GM19468 (cell line): ENCODE results near the gene SLIT3.

Source experiments
- ATAC-seq: cut with Tn5 transposase; IDR thresholded peaks from one replicate; pipeline ENCODE4 v1.9.1; 2021; ENCODE audit warnings: mild to moderate bottlenecking, moderate library complexity, moderate number of reproducible peaks; ENCODE audit not compliant: unreplicated experiment; ENCODE audit errors: extremely low read depth

The SLIT3 gene

DNA sequence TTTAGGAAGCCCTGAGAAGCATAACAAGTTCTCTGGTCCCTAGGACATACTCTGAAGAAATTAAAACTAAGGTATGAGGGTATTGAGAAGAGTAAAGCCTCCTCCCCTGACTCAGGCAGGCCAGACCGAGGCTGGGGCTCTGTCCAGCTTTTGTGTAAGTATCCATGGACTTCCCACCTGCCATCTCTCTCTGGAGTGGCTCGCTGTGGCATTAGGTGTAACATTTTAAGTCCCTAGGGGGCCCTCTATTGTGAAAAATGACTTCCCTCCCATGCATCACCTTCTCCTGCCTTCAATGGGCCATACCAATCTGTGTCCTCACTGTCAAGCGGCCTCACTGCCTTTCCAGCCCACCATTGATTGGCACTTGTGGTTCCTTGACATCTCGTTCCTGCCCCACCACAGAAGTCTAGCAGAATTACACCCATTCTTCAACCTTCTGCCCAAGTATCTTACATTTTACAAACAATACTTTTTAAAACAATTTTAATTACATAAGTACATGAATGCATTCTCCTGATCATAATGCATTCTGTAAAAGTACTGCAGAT lies 205.5 kb downstream of the SLIT3 start:
- ATAC-seq: no peak

DNA sequence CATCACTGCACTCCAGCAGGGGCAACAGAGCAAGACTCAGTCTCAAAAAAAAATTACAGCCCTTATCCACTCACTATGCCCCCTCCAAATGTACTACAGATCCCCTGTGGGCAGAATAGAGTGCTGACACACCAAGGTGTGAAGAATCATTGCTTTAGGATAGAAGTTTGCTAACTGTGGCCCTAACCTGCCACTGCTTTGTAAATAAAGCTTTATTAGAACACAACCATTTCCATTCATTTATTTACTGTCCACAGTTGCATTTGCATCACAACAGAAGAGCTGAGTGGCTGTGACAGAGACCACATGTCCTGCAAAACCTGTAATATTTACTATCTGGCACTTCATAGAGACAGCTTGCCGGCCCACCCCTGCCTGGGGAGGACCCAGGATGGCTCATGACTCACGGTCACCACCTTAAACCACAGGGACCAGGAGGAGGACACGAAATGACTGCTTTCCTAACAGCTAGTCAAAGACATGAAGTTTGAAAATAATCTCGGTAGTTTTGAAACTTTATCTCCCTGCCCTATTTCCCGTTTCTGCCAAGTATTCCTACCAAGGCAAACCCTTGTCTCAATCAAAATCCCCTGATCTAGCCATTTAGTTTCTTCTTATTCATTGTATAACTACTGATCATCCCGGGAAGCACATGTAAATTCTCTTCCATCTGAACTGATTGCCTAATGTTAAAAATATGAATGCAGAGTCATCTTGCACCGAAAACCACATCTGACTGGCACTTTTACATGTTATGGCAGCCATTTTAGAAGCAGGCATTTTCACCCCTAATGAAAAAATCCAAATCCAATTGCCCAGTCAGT lies 206.1 kb downstream of the SLIT3 start:
- no peak for ATAC-seq

DNA sequence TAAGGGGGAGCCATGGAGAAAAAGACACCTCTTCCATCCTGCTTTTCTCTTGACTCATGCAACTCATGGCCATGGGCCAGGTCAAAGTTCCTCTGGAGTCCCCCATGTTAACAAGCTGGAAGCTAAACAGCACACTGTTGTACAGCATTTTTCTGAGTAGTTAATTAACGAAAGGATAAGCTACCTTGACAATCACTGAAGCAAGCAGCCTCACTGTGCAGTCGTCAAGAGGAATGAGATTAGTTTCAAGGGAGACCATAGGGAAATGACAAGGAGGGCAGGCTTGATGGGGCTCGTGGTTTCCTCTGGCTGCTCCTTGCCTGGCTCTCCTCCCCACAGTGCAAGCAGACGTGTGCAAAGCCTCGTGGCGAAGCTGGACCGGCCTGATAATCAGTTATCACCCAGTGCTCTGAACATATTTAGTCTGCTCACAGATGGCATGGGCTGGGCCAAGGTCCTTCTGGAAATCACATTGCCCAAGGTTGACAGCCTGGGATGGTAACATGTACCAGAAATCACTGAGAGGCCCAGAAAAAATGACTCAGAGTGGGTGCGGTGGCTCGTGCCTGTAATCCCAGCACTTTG lies 209.5 kb downstream of the SLIT3 start:
- no peak for ATAC-seq

DNA sequence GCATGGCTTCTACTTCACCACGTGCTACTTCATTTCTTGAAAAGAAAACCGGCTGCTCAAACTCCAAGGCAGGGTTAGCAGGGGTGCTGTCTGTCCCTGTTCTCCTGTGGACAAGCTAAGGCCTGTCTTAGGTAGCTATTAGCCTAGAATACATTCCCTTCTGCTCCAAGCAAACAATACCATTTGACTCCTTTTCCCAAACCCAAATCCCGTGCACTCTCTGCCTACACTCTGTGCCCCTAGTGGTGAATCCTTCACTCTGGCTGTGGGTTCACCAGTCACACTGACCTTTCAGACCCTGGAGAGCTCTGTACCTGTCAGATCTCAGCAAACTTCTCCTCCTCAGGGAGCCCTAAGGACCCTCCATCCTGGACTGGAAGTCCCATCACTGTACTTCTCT lies 211.6 kb downstream of the SLIT3 start:
- ATAC-seq: no peak

DNA sequence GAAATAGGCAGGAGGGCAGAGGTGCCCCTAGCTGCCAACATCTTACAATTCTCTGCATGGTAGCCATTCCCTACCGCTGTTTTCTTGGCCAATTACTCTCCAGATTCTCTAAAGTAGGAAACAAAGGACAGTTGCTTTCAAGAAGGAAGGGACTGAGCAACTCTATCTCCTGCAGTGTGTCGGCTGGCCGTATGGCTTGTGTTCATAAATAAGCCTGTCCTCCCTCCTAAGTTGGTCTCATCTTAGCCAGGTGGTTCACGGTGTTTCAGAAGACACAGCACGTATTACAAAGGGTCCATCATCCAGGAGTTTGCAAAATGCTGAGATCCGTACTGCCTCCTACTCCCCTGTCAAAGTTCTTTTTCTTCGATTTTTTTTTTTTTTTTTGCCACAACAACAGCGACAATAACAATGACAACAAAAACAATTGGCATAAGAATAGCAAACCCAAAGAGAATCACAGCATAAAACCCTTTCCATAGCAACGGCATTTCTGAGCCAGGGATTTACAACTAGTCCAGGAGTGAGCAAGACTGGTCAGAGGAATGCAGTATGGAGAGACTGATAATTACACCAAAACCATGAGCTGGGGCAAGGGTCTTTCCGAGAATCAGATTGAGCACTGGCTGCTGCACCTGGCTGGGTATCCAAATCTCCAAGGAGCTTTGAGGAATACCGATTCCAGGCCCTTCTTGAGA lies 212.8 kb downstream of the SLIT3 start:
- ATAC-seq: no peak

DNA sequence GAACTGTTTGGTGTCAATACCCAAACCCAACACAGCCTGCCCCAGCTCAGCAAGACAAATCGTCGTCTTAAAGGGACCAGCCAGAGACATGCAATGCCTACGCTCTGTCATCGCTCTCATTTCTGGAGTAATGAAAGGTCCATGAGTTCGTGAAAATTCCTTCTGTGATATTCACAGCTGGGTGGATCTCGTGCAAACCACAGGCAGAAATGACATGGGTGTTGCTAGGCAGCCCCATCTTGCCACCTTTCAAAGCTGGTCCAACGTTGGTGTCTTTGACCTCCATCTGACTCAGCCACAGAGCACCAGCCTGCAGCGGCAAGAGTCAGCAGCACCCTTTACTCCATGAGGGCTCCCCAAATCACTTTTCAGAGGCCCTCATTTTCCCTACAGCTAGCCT lies 215.3 kb downstream of the SLIT3 start:
- no peak for ATAC-seq

DNA sequence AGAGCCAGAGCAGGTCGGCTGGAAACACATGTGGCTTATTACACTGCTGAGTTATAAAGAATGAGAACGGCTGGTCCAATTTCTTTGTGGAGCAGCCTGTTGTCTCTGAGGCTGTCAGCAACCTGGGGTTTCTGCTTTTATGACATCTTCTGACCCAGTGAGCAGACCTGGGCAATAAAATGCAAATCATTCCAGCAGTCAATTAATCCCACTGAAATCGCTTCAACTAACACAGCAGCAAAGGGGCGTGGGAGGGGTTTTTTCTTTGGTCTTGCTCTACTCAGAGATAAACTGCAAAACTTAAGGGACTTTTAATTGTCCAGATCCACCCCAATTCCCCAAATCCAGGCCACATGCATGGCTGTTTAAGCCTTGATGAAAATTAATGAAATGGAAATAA lies 215.7 kb downstream of the SLIT3 start:
- no peak for ATAC-seq

DNA sequence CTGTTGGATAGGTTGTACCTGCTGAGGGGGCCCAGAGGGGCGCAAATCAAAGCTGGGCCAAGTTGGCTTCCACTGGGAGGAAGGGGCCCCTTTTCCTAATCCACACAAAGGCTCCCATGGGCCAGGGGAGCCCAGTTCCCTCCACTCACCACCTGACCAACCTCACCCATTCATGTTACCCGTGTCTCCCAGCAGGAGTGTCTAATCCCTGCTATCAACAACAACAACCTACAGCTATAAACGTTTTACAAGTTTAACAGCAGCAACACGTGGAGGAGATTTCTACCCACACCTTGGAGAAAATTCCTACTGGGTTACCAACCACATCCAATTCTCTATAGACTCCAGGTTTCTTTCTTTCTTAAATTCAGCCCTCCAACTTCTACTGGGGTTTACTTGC lies 216.2 kb downstream of the SLIT3 start:
- ATAC-seq: no peak

DNA sequence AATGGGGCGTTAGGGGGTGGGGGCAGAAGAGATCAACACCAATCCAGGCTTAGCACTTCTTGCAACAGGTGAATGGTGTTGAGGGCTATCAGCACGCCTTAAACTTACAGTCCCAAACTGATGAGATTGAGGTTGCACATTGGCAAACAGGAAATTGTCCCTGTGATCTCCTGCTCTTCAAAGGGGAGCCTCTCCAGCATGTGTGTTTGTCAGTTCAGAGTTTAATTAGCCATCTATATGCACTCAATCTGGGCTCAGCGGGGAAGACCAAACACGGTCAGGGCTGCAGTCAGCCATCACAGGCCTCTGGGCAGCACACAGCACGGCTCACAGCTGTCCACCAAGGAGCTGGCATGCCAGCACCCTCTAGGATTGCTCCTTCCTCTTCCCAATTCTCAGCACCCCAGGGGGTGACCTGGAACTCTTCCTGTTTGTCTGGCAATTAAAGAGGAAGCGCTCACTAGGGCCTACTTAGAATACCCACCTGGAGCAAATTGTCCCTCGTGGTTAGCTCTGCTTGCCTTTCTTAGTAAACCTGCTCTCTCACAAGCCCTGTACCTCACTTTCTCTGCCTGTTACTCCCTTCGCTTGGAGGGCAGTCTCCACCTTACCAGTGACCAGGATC lies 217.4 kb downstream of the SLIT3 start:
- ATAC-seq: no peak

DNA sequence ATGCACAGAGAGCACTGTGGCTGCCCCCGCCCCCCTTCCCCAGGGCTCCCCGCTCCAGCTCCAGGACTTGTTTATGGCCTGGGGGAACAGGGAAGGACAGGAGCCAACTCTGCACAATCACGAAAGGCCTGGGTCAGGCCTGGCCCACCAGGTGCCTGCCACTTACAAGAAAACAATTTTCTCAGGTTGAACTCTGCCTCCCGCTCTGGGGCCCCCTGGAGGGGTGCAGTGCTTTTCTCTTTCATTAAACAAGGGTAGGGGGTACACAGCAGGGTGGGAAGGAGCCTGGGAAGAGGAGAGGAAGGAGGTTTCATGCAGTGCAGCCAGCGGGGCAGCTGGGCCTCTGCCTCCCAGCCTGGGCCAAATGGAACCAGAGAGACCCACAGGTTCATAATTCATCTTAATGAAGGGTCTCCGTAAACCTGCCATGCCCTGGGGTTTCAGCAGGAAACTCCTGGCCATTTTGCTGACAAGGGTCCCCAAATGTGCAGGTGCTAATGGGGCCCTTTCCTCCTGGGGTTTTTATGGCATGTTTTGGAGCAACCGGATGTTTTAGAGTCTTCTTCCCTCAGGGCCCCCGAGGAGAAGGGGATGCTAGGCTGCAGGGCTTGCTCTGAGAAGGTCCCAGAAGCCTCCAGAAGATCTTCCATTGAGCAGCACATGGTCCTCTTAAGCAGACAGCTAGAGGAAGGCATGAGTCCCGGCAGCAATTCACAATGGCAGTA lies 219.8 kb downstream of the SLIT3 start:
- ATAC-seq: no peak

DNA sequence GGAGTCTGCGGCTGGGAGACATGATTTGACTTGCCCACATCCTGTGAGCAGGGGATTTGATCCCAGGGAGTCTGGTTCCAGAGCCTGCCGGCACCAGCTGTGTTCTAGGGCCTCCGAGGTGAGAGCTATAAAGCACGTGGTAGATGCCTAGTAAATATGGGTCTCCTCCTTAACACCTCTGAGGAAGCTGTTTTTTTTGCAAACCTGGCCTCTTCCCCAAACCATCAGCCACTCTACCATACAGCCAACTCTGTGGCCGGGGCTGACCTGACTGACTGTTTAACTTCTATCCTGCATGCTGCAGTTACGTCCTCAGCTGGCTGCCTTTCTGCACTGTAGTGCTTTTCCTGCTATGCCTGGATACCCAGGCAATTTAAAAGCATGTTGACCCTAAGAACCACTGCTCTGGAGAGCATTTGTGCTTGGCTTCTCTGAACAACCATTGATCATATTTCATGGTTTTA lies 220.5 kb downstream of the SLIT3 start:
- no peak for ATAC-seq

DNA sequence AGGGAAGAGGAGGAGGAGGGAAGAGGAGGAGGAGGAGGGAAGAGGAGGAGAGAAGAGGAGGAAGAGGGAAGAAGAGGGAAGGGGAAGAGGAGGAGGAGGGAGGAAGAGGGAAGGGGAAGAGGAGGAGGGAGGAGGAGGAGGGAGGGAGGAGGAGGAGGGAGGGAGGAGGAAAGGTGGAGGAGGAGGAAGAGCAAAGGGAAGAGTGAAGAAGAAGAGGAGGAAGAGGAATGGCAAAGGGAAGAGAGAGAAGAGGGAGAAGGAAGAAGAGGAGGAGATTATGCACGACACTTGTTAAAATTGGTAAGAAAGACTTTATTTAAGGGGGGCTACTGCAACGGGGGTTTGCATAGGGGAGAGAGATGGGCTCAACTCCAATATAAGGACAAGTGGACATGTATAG lies 221.2 kb downstream of the SLIT3 start:
- ATAC-seq: no peak

DNA sequence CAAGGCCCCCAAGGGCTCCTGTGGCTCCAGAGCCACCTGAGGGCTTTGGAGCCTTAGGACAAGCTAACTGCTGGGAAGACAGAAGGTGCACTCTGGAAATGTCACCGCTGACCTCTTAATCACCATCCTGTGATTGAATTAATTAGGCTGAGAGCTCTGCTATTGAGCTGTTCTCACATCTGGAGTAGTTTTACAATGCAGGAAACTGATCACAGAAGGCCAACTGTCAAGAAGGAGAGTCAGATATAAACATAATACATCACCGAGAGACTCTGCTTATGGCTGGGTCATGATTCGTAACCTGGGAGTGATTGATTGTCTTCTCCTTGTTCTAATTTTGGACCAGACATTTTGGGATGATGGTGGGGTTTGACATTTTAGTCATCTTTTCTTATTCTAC lies 226.1 kb downstream of the SLIT3 start:
- ATAC-seq: no peak

DNA sequence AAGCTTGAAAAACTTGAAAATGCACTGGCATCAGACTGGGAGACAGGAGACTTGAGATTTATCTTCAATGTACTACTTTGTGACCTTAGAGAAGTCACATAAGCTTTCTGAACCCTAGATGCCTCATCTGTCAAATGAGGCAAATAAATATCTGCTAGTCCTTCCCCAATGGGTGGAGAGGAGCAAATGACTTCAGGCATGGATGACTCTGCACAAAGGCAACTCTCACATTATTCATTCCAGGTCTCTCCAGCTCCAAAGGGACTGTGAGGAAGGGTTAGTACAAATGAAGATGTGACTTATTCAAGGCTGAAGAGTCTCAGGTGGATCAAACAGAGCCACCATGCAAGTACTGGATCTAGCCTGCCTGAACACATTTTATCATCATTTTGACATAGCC lies 228.7 kb downstream of the SLIT3 start:
- no peak for ATAC-seq

DNA sequence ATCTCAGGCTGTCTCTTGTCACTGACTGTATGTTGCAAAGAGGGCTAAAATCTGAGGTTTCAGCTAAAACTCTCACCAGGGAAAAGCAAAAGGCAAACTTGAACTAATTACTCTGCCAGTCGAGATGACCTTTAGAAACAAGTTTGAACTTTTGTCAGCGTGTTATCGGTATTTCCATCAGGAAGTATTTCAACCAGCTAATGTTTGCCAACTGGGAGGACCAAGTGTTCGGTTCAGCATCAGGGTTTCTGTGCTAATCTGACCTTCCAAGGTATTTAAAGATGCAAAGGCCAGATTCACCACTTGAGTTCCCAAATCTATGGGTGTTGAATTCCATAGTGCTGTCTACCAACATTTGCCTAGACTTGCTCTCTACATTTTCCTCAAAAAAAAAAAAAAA lies 230.5 kb downstream of the SLIT3 start:
- ATAC-seq: no peak

DNA sequence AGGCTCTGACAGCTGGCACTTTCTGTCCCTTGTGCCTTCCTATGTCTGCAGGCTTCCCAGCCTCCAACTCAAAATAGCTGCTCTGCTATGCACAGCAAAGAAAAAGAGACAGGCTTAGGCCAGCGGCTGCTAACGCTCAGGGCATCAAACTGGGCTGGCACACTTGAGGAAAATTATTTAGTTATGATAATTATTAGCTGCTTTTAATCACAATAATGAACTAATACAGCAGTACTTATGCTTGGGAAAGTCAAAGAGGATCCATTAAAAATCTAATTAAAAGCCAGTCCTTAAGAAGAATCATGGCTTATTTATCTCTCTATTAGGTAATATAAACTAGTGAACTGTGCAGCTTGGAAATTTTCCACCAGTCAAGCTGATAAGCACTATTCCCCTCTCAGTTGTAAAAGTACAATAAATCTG lies 233.2 kb downstream of the SLIT3 start:
- no peak for ATAC-seq

DNA sequence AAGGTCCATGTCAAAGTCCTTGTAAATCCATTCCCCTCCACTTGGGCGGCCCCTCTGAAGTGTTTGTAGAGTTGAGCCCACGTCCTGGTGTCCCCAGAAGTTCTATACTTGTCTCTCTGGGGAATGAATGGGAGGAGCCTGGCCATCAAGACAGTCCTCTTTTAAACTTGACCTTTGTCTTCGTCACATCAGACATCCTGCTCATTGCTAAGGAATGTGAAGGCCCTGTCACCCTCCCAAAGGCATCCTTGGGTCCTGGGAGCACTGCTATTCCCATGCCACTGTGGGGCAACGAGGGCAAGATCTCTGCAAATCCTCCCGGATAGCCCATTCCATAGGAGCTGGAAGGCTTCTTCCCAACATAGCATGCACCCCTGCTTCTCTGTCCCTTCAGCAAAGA lies 235.5 kb downstream of the SLIT3 start:
- no peak for ATAC-seq

DNA sequence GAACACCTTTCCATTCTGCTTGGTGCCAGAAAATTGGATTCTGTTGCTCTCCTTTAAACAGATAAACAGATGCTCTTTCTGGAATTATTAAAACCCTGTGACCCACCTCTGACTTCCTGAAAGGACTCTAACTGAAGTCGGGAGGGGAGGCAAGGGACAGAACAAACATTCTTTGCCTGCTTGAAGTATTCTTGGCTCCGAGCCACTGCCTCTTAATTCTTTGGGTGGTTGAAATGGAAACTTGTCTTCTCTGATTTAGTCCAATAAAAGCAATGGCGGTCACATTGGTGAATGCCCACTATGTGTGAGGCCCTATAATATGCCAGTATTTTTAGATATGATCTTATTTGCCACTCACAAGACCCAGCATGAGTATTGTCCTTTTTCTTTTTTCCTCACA lies 236.8 kb downstream of the SLIT3 start:
- no peak for ATAC-seq

DNA sequence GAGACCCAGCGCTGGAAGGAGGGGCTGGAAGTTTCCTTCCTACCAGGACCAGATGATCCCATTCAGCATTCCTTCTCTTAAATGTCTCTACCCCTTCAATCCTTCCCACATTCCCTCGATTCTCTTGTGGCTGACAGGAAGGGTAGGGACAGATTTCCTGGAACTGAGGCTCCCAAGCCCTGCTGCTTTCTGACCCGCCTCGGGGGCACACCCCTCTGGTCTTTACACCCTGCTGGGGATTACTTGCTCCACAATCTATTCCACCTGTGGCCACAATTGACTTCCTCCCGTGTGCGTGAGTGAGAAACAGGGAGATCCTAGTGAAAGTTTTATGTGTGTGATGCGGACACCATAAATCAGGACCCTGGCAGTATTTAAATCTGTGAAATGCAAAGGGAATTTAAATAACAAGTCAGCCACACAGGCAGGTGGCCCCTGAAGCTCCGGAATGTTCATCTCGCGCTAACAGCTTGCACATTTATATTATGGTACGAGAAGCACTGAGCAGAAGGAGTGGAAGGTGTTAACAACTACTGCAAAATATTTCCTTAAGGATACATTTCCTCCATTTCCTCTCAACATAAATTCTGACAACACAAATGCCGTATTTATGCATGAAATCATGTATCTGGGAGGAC lies 237.5 kb downstream of the SLIT3 start:
- ATAC-seq: no peak

DNA sequence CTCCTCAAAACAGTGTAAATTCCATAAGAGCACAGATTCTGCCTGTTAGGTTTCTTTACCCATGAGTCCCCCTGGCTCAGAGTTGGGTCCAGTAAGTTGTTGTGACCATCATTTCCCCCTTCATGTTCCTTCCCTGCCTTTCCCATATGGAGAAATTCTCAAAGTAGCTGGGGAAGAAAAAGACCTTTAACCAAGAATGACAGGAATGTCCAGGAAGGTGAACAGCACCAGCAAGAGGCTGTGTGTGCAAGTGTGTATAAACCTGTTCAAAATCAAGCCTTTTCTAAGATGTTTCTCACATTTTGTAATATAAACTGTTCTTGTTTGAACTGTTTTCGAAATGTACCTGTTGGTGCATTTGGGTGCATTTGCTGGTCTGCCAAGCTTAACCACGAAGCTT lies 238.2 kb downstream of the SLIT3 start:
- ATAC-seq: no peak
